Measurements from ENCODE around the gene PANK4. TPM values are rescaled to one million over a fixed set of nuclear protein-coding genes. Genes with fewer than 3 reads are reported as not detected.
"Not testable (repeated sequence)": the region's sequence is repeated elsewhere in the genome, so short reads cannot be mapped to it uniquely, and the experiment has no call there.

The PANK4 gene
- total RNA-seq, 1 donor from 2014 or later: 32.6 TPM

GRCh38 chr1:2559509-2560298 lies 33.3 kb upstream of the PANK4 start:
- no peak for DNase-seq (ENCODE audit: low spot score in 2 of 2)
- no peak for FAIRE-seq

GRCh38 chr1:2558861-2559260 lies 32.5 kb upstream of the PANK4 start:
- no peak for DNase-seq (ENCODE audit: low spot score in 2 of 2)
- no peak for FAIRE-seq

GRCh38 chr1:2558420-2558819 lies 32.0 kb upstream of the PANK4 start:
- no peak for FAIRE-seq
- no peak for DNase-seq (ENCODE audit: low spot score in 2 of 2)

GRCh38 chr1:2557482-2558400 lies 31.3 kb upstream of the PANK4 start:
- no peak for DNase-seq (ENCODE audit: low spot score in 2 of 2)
- no peak for FAIRE-seq

GRCh38 chr1:2556678-2557481 lies 30.5 kb upstream of the PANK4 start:
- DNase-seq (ENCODE audit: low spot score in 2 of 2): no peak
- FAIRE-seq: no peak

- FAIRE-seq (no peak), DNase-seq (ENCODE audit: low spot score in 2 of 2) (peak in 1 of 2 donors; percentile 74)
These were observed 29.9 kb upstream of the PANK4 start, which contains the start of gene TNFRSF14 for GRCh38 chr1:2556277-2556677. Gene TNFRSF14, plus strand, starts transcription at chr1:2556371. Its CDS starts 294 bp downstream, at chr1:2556665.

- FAIRE-seq (no peak), DNase-seq (ENCODE audit: low spot score in 2 of 2) (peak in 1 of 2 donors; percentile 71)
These were observed 29.4 kb upstream of the PANK4 start for GRCh38 chr1:2555634-2556276.

GRCh38 chr1:2554621-2555387 lies 28.4 kb upstream of the PANK4 start:
- FAIRE-seq (no peak), DNase-seq (ENCODE audit: low spot score in 2 of 2) (no peak)

- DNase-seq (ENCODE audit: low spot score in 2 of 2) (no peak), FAIRE-seq (no peak)
These were observed 27.6 kb upstream of the PANK4 start for GRCh38 chr1:2553871-2554620.

- FAIRE-seq; DNase-seq (ENCODE audit: low spot score in 2 of 2): not testable (repeated sequence)
These were observed 26.7 kb upstream of the PANK4 start for GRCh38 chr1:2553076-2553475.

- no peak for FAIRE-seq
These were observed 25.8 kb upstream of the PANK4 start for GRCh38 chr1:2552189-2552588.

GRCh38 chr1:2551544-2551943 lies 25.1 kb upstream of the PANK4 start:
- FAIRE-seq: not testable (repeated sequence)

More at GRCh38 chr1:2552189-2552588, 25.8 kb upstream of the PANK4 start:
- no peak for DNase-seq (ENCODE audit: low spot score in 2 of 2)

GRCh38 chr1:2550309-2550861 lies 24.0 kb upstream of the PANK4 start:
- not testable (repeated sequence) for DNase-seq (ENCODE audit: low spot score in 2 of 2); FAIRE-seq

More at GRCh38 chr1:2551544-2551943, 25.1 kb upstream of the PANK4 start:
- not testable (repeated sequence) for DNase-seq (ENCODE audit: low spot score in 2 of 2)

- not testable (repeated sequence) for FAIRE-seq; DNase-seq (ENCODE audit: low spot score in 2 of 2)
These were observed 23.1 kb upstream of the PANK4 start for GRCh38 chr1:2549367-2550029.

- DNase-seq (ENCODE audit: low spot score in 2 of 2) (peak; percentile 88 to 89), FAIRE-seq (no peak)
These were observed 21.7 kb upstream of the PANK4 start for GRCh38 chr1:2548068-2548589.

GRCh38 chr1:2547210-2548067 lies 21.0 kb upstream of the PANK4 start:
- FAIRE-seq (no peak), DNase-seq (ENCODE audit: low spot score in 2 of 2) (no peak)

All from frontal cortex (tissue), 4 donors.